Fibroblast of lung (primary cell): ENCODE data around the gene CANX.

Source experiments
- EZH2 ChIP-seq: IDR thresholded peaks from 2 replicates; pipeline ENCODE4 v1.5.1; 2012; ENCODE audit warnings: low read length, control low read depth, mild to moderate bottlenecking; ENCODE audit errors: missing control alignments
- TF ChIP-seq, protein P1 (sequence below), 2 donors: IDR thresholded peaks in 1 of 2; conservative IDR thresholded peaks in 1 of 2; 1 replicate in 1 of 2; 2 replicates in 1 of 2; pipeline ENCODE4 v1.5.1; 2011 to 2012; ENCODE audit warnings: low read length in 2 of 2, control low read depth in 1 of 2, inconsistent platforms in 1 of 2, low read depth in 1 of 2, mild to moderate bottlenecking in 1 of 2

DNA sequence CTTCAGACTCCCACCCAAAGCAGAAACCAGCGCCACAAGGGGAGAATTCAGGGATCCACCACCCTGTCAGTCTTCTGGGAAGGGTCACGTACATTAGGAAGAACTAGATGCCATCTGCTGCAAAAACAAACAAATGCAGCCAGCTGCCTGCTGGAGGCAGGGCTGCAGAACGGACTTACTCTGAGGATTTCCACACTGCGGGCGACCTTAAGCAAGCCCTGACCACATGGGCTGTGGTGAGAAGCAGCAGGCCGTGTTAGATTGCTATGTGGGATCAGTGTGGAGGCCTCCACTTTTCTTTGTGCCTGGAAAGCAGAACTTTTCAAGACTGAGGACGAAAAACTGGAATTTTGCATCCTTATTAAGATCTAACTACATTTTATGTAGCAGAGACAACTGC, 81.6 kb downstream of the CANX start:
- TF ChIP-seq, protein P1, sequence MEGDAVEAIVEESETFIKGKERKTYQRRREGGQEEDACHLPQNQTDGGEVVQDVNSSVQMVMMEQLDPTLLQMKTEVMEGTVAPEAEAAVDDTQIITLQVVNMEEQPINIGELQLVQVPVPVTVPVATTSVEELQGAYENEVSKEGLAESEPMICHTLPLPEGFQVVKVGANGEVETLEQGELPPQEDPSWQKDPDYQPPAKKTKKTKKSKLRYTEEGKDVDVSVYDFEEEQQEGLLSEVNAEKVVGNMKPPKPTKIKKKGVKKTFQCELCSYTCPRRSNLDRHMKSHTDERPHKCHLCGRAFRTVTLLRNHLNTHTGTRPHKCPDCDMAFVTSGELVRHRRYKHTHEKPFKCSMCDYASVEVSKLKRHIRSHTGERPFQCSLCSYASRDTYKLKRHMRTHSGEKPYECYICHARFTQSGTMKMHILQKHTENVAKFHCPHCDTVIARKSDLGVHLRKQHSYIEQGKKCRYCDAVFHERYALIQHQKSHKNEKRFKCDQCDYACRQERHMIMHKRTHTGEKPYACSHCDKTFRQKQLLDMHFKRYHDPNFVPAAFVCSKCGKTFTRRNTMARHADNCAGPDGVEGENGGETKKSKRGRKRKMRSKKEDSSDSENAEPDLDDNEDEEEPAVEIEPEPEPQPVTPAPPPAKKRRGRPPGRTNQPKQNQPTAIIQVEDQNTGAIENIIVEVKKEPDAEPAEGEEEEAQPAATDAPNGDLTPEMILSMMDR (conservative IDR thresholded peaks at IDR 0.05 in 1 of 2, IDR thresholded peaks at IDR 0.05 in 1 of 2; ENCODE audit: low read depth in 1 of 2, low read length in 2 of 2), result no peak
- TF ChIP-seq EZH2, result no peak
